A549 (cell line): ENCODE measurements around the gene NCDN. TPM values are rescaled to one million over a fixed set of nuclear protein-coding genes. Genes with fewer than 3 reads are reported as not detected.

Experiments used
- ATAC-seq, 2 experiments: fragments of 200-7000 bp in 1 of 2; fragments of >200 bp in 1 of 2; cut with Nextera tagmentation in 1 of 2; cut with Tn5 transposase in 1 of 2; 3 replicates each; pipeline versions ENCODE4 v1.8.0 to v1.9.1; 2018 to 2020; ENCODE audit warnings: mild to moderate bottlenecking in 1 of 2, moderate library complexity in 1 of 2
- CTCF ChIA-PET: fragments of 300-600 bp; sonication (Branson Sonifier 250); formaldehyde crosslinking; extraction: SDS; loops from one replicate; lab custom pipeline; 2021; ENCODE audit warnings: antibody characterized with exemption, inconsistent platforms; lab: Yijun Ruan, JAX
- POLR2A ChIA-PET: fragments of 350-600 bp; formaldehyde crosslinking; extraction: SDS; loops from one replicate; lab custom pipeline; 2021; ENCODE audit warnings: antibody characterized with exemption, inconsistent platforms; lab: Yijun Ruan, JAX
- DNase-seq, 2 experiments: peaks; one replicate each; pipeline versions ENCODE4 v3.0.0 to v3.0.0-alpha.2; 2011 to 2016; ENCODE audit warnings: low read depth in 1 of 2, low spot score in 1 of 2
- FAIRE-seq: peaks from 2 replicates; lab custom pipeline; 2011; peaks lifted over from hg19 to GRCh38; lab: Jason Lieb, UNC
- H3K27ac ChIP-seq, 2 experiments: fragments of >200 bp; sonication (Bioruptor Twin); formaldehyde crosslinking; 3 replicates each; pipeline ENCODE4 v1.5.1; 2016 to 2017
- H3K4me1 ChIP-seq: fragments of >200 bp; sonication (Bioruptor Twin); formaldehyde crosslinking; 3 replicates; pipeline ENCODE4 v1.6.1; 2016
- H3K4me2 ChIP-seq: fragments of >200 bp; sonication (Bioruptor Twin); formaldehyde crosslinking; 3 replicates; pipeline ENCODE4 v1.6.1; 2016
- H3K4me3 ChIP-seq: fragments of >200 bp; sonication (Bioruptor Twin); formaldehyde crosslinking; 3 replicates; pipeline ENCODE4 v1.5.1; 2016
- H3K9me3 ChIP-seq: fragments of >200 bp; sonication (Bioruptor Twin); formaldehyde crosslinking; 3 replicates; pipeline ENCODE4 v1.6.1; 2016
- BCL3 ChIP-seq: fragments of >200 bp; sonication (Bioruptor Twin); formaldehyde crosslinking; IDR thresholded peaks from 3 replicates; pipeline ENCODE4 v1.6.1; 2016
- CBX8 ChIP-seq: fragments of 200-600 bp; sonication (generic); IDR thresholded peaks from 2 replicates; pipeline ENCODE4 v1.6.1; 2016
- CHD2 ChIP-seq: fragments of 150-350 bp; IDR thresholded peaks from 2 replicates; pipeline ENCODE4 v1.6.1; 2014; ENCODE audit warnings: low read length; ENCODE audit not compliant: partially characterized antibody
- CHD4 ChIP-seq: fragments of 200-600 bp; sonication (generic); IDR thresholded peaks from 2 replicates; pipeline ENCODE4 v1.6.1; 2016; ENCODE audit warnings: antibody characterized with exemption, mild to moderate bottlenecking, borderline replicate concordance
- EHMT2 ChIP-seq: fragments of 200-600 bp; sonication (generic); IDR thresholded peaks from 2 replicates; pipeline ENCODE4 v1.6.1; 2016; ENCODE audit warnings: antibody characterized with exemption, low read depth, mild to moderate bottlenecking, moderate library complexity
- FOSL2 ChIP-seq, 2 experiments: fragments of 450-650 bp in 1 of 2; fragments of >200 bp in 1 of 2; sonication (Bioruptor Twin) in 1 of 2; formaldehyde crosslinking; IDR thresholded peaks; 2 replicates each; pipeline versions ENCODE4 v1.5.0 to v1.6.1; 2016 to 2020; ENCODE audit warnings: mild to moderate bottlenecking in 1 of 2, moderate library complexity in 1 of 2
- GATA3 ChIP-seq: IDR thresholded peaks from 2 replicates; pipeline ENCODE4 v1.6.1; 2012; ENCODE audit warnings: borderline replicate concordance
- HEYL ChIP-seq: fragments of 250-450 bp; sonication (Bioruptor Pico); IDR thresholded peaks from 2 replicates; pipeline ENCODE4 v1.8.0; 2021; ENCODE audit warnings: mild to moderate bottlenecking, moderate library complexity
- HOXA7 ChIP-seq: fragments of 250-450 bp; sonication (Bioruptor Pico); IDR thresholded peaks from 2 replicates; pipeline ENCODE4 v1.5.0; 2020; ENCODE audit warnings: mild to moderate bottlenecking, moderate library complexity
- JUN ChIP-seq, 2 experiments: fragments of >200 bp; sonication (Bioruptor Twin); formaldehyde crosslinking; IDR thresholded peaks; 2 replicates in 1 of 2; 3 replicates in 1 of 2; pipeline ENCODE4 v1.6.1; 2016 to 2017
- KDM5A ChIP-seq: fragments of 200-600 bp; sonication (generic); IDR thresholded peaks from 2 replicates; pipeline ENCODE4 v1.6.1; 2016; ENCODE audit warnings: antibody characterized with exemption, mild to moderate bottlenecking
- MAFK ChIP-seq: fragments of 450-650 bp; IDR thresholded peaks from 2 replicates; pipeline ENCODE4 v1.6.1; 2014; ENCODE audit not compliant: partially characterized antibody
- MAZ ChIP-seq: fragments of 150-350 bp; IDR thresholded peaks from 2 replicates; pipeline ENCODE4 v1.6.1; 2014; ENCODE audit warnings: antibody characterized with exemption, low read depth, low read length, borderline replicate concordance
- NFE2L2 ChIP-seq: fragments of 150-350 bp; conservative IDR thresholded peaks from 2 replicates; pipeline ENCODE4 v1.6.1; 2014; ENCODE audit warnings: low read length
- NPAS2 ChIP-seq: fragments of 250-450 bp; sonication (Bioruptor Pico); IDR thresholded peaks from 2 replicates; pipeline ENCODE4 v1.8.0; 2022; ENCODE audit warnings: mild to moderate bottlenecking, moderate library complexity, borderline replicate concordance
- PHF8 ChIP-seq: fragments of 200-600 bp; sonication (generic); IDR thresholded peaks from 2 replicates; pipeline ENCODE4 v1.6.1; 2016; ENCODE audit warnings: low read depth, mild to moderate bottlenecking, antibody characterized with exemption, moderate library complexity, borderline replicate concordance
- RFX5 ChIP-seq: fragments of 450-650 bp; IDR thresholded peaks from 2 replicates; pipeline ENCODE4 v1.7.1; 2014; ENCODE audit warnings: antibody characterized with exemption, mild to moderate bottlenecking, moderate library complexity
- RNF2 ChIP-seq: fragments of 200-600 bp; sonication (generic); IDR thresholded peaks from 2 replicates; pipeline ENCODE4 v1.6.1; 2016; ENCODE audit warnings: low read depth, mild to moderate bottlenecking, antibody characterized with exemption, moderate library complexity, borderline replicate concordance
- SREBF2 ChIP-seq: fragments of 450-650 bp; IDR thresholded peaks from 2 replicates; pipeline ENCODE4 v1.6.1; 2014; ENCODE audit warnings: mild to moderate bottlenecking, moderate library complexity
- ZC3H11A ChIP-seq: fragments of 450-650 bp; IDR thresholded peaks from 2 replicates; pipeline ENCODE4 v1.6.1; 2014; ENCODE audit warnings: antibody characterized with exemption, mild to moderate bottlenecking
- ZNF302 ChIP-seq: fragments of 250-450 bp; sonication (Bioruptor Pico); IDR thresholded peaks from 2 replicates; pipeline ENCODE4 v1.9.0; 2021; ENCODE audit warnings: inconsistent platforms, mild to moderate bottlenecking, moderate library complexity
- ZSCAN20 ChIP-seq: fragments of 250-450 bp; sonication (Bioruptor Pico); IDR thresholded peaks from 2 replicates; pipeline ENCODE4 v1.8.0; 2022; ENCODE audit warnings: mild to moderate bottlenecking, moderate library complexity
- WGBS: methylation state at CpG from one replicate; pipeline ENCODE4 v1.1.6; 2017; ENCODE audit errors: missing lambda C conversion rate; 5-methylcytosine and 5-hydroxymethylcytosine counted together
- polyA plus RNA-seq, 4 experiments: library from polyadenylated mRNA; depleted of rRNA in 3 of 4; stranded (reverse); fragments of >200 nt; fragmentation: RNase III in 1 of 4; extraction: RNeasy Plus Mini Kit Qiagen cat#74134 plus additional on column Dnase treatment in 1 of 4; gene quantifications; 2 replicates in 3 of 4; 3 replicates in 1 of 4; pipeline ENCODE4 v1.2.3, GENCODE V29; 2011 to 2017
- TF ChIP-seq, protein P1 (sequence below): IDR thresholded peaks from 2 replicates; pipeline ENCODE4 v1.6.1; 2012
- TF ChIP-seq, protein P2 (sequence below): fragments of 250-450 bp; sonication (Bioruptor Pico); IDR thresholded peaks from 2 replicates; pipeline ENCODE4 v1.5.0; 2020; ENCODE audit warnings: low read depth, mild to moderate bottlenecking, moderate library complexity
- TF ChIP-seq, protein P3 (sequence below): IDR thresholded peaks from 2 replicates; pipeline ENCODE4 v1.6.1; 2012; ENCODE audit warnings: low read depth, borderline replicate concordance

Gene NCDN
- polyA plus RNA-seq, 2 of the 4 experiments (the other 2 are of a cell fraction), result 7.0 to 16.8 TPM

- WGBS, result 90% methylated on average over 7 of the region's 7 CpGs
- POLR2A ChIA-PET, result interaction anchor here (0.7 kb wide), 1 partner anchor 43 kb away, joined by 3 read pairs; no protein-coding TSS in a partner anchor
These were observed 54.1 kb downstream of the NCDN start for GRCh38 chr1:35611655-35612054.

GRCh38 chr1:35615440-35615839 is 57.8 kb downstream of the NCDN start:
- Histone ChIP-seq H3K27ac (no peak overlapping the region), H3K4me3 (no peak overlapping the region), H3K4me2 (no peak overlapping the region), H3K4me1 (no peaks in the 10 kb centered on the region), H3K9me3 (no peaks in the 10 kb centered on the region)
- no peak for TF ChIP-seq JUN (IDR thresholded peaks at IDR 0.05)
- TF ChIP-seq, protein P1, sequence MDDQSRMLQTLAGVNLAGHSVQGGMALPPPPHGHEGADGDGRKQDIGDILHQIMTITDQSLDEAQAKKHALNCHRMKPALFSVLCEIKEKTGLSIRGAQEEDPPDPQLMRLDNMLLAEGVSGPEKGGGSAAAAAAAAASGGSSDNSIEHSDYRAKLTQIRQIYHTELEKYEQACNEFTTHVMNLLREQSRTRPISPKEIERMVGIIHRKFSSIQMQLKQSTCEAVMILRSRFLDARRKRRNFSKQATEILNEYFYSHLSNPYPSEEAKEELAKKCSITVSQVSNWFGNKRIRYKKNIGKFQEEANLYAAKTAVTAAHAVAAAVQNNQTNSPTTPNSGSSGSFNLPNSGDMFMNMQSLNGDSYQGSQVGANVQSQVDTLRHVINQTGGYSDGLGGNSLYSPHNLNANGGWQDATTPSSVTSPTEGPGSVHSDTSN, result no peak
- TF ChIP-seq NPAS2, result no peak
- TF ChIP-seq KDM5A, result no peak
- no peak for TF ChIP-seq BCL3
- TF ChIP-seq, protein P2, sequence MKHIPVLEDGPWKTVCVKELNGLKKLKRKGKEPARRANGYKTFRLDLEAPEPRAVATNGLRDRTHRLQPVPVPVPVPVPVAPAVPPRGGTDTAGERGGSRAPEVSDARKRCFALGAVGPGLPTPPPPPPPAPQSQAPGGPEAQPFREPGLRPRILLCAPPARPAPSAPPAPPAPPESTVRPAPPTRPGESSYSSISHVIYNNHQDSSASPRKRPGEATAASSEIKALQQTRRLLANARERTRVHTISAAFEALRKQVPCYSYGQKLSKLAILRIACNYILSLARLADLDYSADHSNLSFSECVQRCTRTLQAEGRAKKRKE, result no peak
- no peak for TF ChIP-seq CHD4
- no peak for TF ChIP-seq HEYL (CRISPR knock-in tag)
- no peak for TF ChIP-seq CHD2
- TF ChIP-seq FOSL2 (IDR thresholded peaks at IDR 0.05), result no peak
- no peak for TF ChIP-seq FOSL2 (CRISPR knock-in tag; IDR thresholded peaks at IDR 0.05)
- TF ChIP-seq ZSCAN20 (CRISPR knock-in tag), result no peak
- no peak for TF ChIP-seq ZC3H11A
- no peak for TF ChIP-seq CBX8
- TF ChIP-seq, protein P3, sequence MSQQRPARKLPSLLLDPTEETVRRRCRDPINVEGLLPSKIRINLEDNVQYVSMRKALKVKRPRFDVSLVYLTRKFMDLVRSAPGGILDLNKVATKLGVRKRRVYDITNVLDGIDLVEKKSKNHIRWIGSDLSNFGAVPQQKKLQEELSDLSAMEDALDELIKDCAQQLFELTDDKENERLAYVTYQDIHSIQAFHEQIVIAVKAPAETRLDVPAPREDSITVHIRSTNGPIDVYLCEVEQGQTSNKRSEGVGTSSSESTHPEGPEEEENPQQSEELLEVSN, result no peak
- TF ChIP-seq RNF2, result no peak
- no peak for TF ChIP-seq MAZ
- TF ChIP-seq GATA3, result no peak
- TF ChIP-seq MAFK, result no peak
- ATAC-seq (no peak), FAIRE-seq (no peak), DNase-seq (no peak)
- WGBS, result 95% methylated on average over 8 of the region's 8 CpGs
- POLR2A ChIA-PET, result no interaction called here
- CTCF ChIA-PET, result no interaction called here

More at GRCh38 chr1:35611655-35612054, 54.1 kb downstream of the NCDN start:
- Histone ChIP-seq H3K27ac (no peak overlapping the region), H3K4me2 (no peak overlapping the region), H3K4me1 (no peaks in the 10 kb centered on the region), H3K4me3 (no peak overlapping the region), H3K9me3 (no peaks in the 10 kb centered on the region)
- no peak for DNase-seq
- TF ChIP-seq, protein P1, result no peak
- TF ChIP-seq, protein P3, result no peak
- TF ChIP-seq ZNF302 (CRISPR knock-in tag) (no peak), HOXA7 (CRISPR knock-in tag) (no peak), RFX5 (no peak), BCL3 (no peak), NPAS2 (no peak), PHF8 (no peak), ZSCAN20 (CRISPR knock-in tag) (no peak), SREBF2 (no peak), NFE2L2 (no peak), EHMT2 (no peak)
- TF ChIP-seq, protein P2, result no peak
- CTCF ChIA-PET, result no interaction called here
- no peak for ATAC-seq
- no peak for FAIRE-seq
